Type B pancreatic cell (in vitro differentiated cells): Measurements from ENCODE around the gene MRPL58. TPM values are rescaled to one million over a fixed set of nuclear protein-coding genes. Genes with fewer than 3 reads are reported as not detected.
A peak's percentile ranks its signal among the peaks of the same experiment; 100 is the strongest.
"Not testable (repeated sequence)": the region's sequence is repeated elsewhere in the genome, so short reads cannot be mapped to it uniquely, and the experiment has no call there.

Experiments used
- DNase-seq: peaks from one replicate; pipeline ENCODE4 v3.0.0; 2021; ENCODE audit warnings: mixed read lengths; ENCODE audit not compliant: unreplicated experiment; ENCODE audit errors: extremely low spot score
- H3K27ac Mint-ChIP-seq: 2 replicates; pipeline ENCODE4 v1.8.0; 2021; ENCODE audit warnings: mild to moderate bottlenecking, mixed read lengths
- H3K27me3 Mint-ChIP-seq: 2 replicates; pipeline ENCODE4 v1.8.0; 2021; ENCODE audit warnings: mixed read lengths
- H3K36me3 Mint-ChIP-seq: 2 replicates; pipeline ENCODE4 v1.8.0; 2021; ENCODE audit warnings: mixed read lengths
- H3K4me1 Mint-ChIP-seq: one replicate; pipeline ENCODE4 v1.8.0; 2021; ENCODE audit warnings: mixed read lengths; ENCODE audit not compliant: unreplicated experiment
- H3K4me3 Mint-ChIP-seq: 2 replicates; pipeline ENCODE4 v1.8.0; 2021; ENCODE audit warnings: mild to moderate bottlenecking, mixed read lengths
- H3K9me3 Mint-ChIP-seq: 2 replicates; pipeline ENCODE4 v1.8.0; 2021; ENCODE audit warnings: mixed read lengths
- total RNA-seq: library from RNA; stranded (reverse); gene quantifications from 2 replicates; pipeline ENCODE4 v1.2.1, GENCODE V29; 2021; ENCODE audit warnings: low replicate concordance
- TF ChIP-seq, protein P1 (sequence below): fragments of 200-600 bp; sonication (generic); conservative IDR thresholded peaks from 2 replicates; pipeline ENCODE4 v1.5.0; 2021; ENCODE audit warnings: antibody characterized with exemption, mild to moderate bottlenecking

MRPL58 gene
- total RNA-seq, 1 donor from 2014 or later: 27.9 TPM

GRCh38 chr17:75044716-75045115 is 32.2 kb downstream of the MRPL58 start:
- H3K4me3 Mint-ChIP-seq: peak overlapping the region; percentile 82
- H3K4me1 Mint-ChIP-seq: peaks cover 30% of the 10 kb centered on the region
- TF ChIP-seq, protein P1, sequence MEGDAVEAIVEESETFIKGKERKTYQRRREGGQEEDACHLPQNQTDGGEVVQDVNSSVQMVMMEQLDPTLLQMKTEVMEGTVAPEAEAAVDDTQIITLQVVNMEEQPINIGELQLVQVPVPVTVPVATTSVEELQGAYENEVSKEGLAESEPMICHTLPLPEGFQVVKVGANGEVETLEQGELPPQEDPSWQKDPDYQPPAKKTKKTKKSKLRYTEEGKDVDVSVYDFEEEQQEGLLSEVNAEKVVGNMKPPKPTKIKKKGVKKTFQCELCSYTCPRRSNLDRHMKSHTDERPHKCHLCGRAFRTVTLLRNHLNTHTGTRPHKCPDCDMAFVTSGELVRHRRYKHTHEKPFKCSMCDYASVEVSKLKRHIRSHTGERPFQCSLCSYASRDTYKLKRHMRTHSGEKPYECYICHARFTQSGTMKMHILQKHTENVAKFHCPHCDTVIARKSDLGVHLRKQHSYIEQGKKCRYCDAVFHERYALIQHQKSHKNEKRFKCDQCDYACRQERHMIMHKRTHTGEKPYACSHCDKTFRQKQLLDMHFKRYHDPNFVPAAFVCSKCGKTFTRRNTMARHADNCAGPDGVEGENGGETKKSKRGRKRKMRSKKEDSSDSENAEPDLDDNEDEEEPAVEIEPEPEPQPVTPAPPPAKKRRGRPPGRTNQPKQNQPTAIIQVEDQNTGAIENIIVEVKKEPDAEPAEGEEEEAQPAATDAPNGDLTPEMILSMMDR: no peak
- no peak for DNase-seq
- no peaks in the 10 kb centered on the region for H3K9me3 Mint-ChIP-seq
- H3K27ac Mint-ChIP-seq: peak overlapping the region; percentile 87
- no peaks in the 10 kb centered on the region for H3K27me3 Mint-ChIP-seq
- peaks cover 8% of the 10 kb centered on the region for H3K36me3 Mint-ChIP-seq

DNA sequence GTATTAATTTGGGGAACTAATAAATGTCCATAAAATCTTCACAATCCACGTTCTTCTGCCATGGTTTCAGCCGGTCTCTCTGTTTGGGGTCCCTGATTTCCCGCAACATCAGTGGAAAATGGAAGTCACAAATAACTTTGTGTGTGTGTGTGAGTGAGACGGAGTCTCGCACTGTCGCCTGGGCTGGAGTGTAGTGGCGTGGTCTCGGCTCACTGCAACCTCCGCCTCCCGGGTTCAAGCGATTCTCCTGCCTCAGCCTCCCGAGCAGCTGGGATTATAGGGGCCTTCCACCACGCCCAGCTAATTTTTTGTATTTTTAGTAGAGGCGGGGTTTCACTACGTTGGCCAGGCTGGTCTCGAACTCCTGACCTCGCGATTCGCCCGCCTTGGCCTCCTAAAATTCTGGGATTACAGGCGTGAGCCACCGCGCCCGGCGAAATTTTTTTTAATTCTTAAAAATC is 33.5 kb downstream of the MRPL58 start:
- H3K4me3 Mint-ChIP-seq: peak overlapping the region; percentile 98
- H3K27me3 Mint-ChIP-seq, H3K36me3 Mint-ChIP-seq, DNase-seq, H3K9me3 Mint-ChIP-seq: not testable (repeated sequence)
- peak overlapping the region; percentile 98 for H3K27ac Mint-ChIP-seq
- H3K4me1 Mint-ChIP-seq: peaks cover 30% of the 10 kb centered on the region

- H3K36me3 Mint-ChIP-seq: peaks cover 2% of the 10 kb centered on the region
- DNase-seq: peak; percentile 96
- peak within 1 kb of the TSS; percentile 98 for H3K27ac Mint-ChIP-seq
These were observed 34.2 kb downstream of the MRPL58 start, which contains the start of the genes ATP5PD and KCTD2 for GRCh38 chr17:75046407-75047289. TSS of gene ATP5PD (minus strand) at chr17:75046969. CDS start at chr17:75042650, 4,319 bp downstream. TSS of gene KCTD2 (plus strand) at chr17:75047225. CDS start at chr17:75047251, 26 bp downstream.

GRCh38 chr17:75047398-75048098 is 35.1 kb downstream of the MRPL58 start:
- Mint-ChIP-seq H3K27me3 (no peaks in the 10 kb centered on the region), H3K4me1 (peaks cover 30% of the 10 kb centered on the region)
- TF ChIP-seq, protein P1: no peak

More at GRCh38 chr17:75046407-75047289, 34.2 kb downstream of the MRPL58 start, which contains the start of the genes ATP5PD and KCTD2:
- Mint-ChIP-seq H3K9me3 (no peaks in the 10 kb centered on the region), H3K4me1 (peaks cover 30% of the 10 kb centered on the region), H3K27me3 (no peaks in the 10 kb centered on the region), H3K4me3 (peak within 1 kb of the TSS; percentile 99)
- TF ChIP-seq, protein P1: no peak

GRCh38 chr17:75048249-75048878 is 35.9 kb downstream of the MRPL58 start:
- DNase-seq: no peak
- peaks cover 30% of the 10 kb centered on the region for H3K4me1 Mint-ChIP-seq
- peak overlapping the region; percentile 96 for H3K27ac Mint-ChIP-seq
- H3K36me3 Mint-ChIP-seq: peaks cover 11% of the 10 kb centered on the region
- no peaks in the 10 kb centered on the region for H3K9me3 Mint-ChIP-seq
- TF ChIP-seq, protein P1: no peak
- no peaks in the 10 kb centered on the region for H3K27me3 Mint-ChIP-seq
- H3K4me3 Mint-ChIP-seq: peak overlapping the region; percentile 99

More at GRCh38 chr17:75047398-75048098, 35.1 kb downstream of the MRPL58 start:
- Mint-ChIP-seq H3K4me3 (peak overlapping the region; percentile 99), H3K36me3 (peaks cover 6% of the 10 kb centered on the region), H3K9me3 (no peaks in the 10 kb centered on the region), H3K27ac (peak overlapping the region; percentile 96)
- no peak for DNase-seq
